ENCODE results near the gene HMOX1.

Gene HMOX1

GRCh38 chr22:35406443-35406842, 25.5 kb downstream of the HMOX1 start:
- DNase-seq (ENCODE audit: low spot score): no peak

- no peak for DNase-seq (ENCODE audit: low spot score)
Observed at GRCh38 chr22:35407362-35407761, 26.5 kb downstream of the HMOX1 start.

- no peak for DNase-seq (ENCODE audit: low spot score)
Observed at GRCh38 chr22:35409783-35410662, 29.1 kb downstream of the HMOX1 start.

- DNase-seq (ENCODE audit: low spot score): no peak
Observed at GRCh38 chr22:35410663-35411034, 29.8 kb downstream of the HMOX1 start.

- no peak for DNase-seq (ENCODE audit: low spot score)
Observed at GRCh38 chr22:35411102-35411501, 30.2 kb downstream of the HMOX1 start.

GRCh38 chr22:35413624-35414023, 32.7 kb downstream of the HMOX1 start:
- no peak for DNase-seq (ENCODE audit: low spot score)

- DNase-seq (ENCODE audit: low spot score): no peak
Observed at GRCh38 chr22:35417606-35418005, 36.7 kb downstream of the HMOX1 start.

GRCh38 chr22:35418088-35418487, 37.2 kb downstream of the HMOX1 start:
- DNase-seq (ENCODE audit: low spot score): no peak

GRCh38 chr22:35418731-35419130, 37.8 kb downstream of the HMOX1 start:
- DNase-seq (ENCODE audit: low spot score): no peak

GRCh38 chr22:35419756-35420155, 38.9 kb downstream of the HMOX1 start:
- DNase-seq (ENCODE audit: low spot score): no peak

GRCh38 chr22:35421121-35421520, 40.2 kb downstream of the HMOX1 start:
- DNase-seq (ENCODE audit: low spot score): no peak

GRCh38 chr22:35422145-35422544, 41.2 kb downstream of the HMOX1 start:
- DNase-seq (ENCODE audit: low spot score): no peak

GRCh38 chr22:35422936-35423335, 42.0 kb downstream of the HMOX1 start:
- no peak for DNase-seq (ENCODE audit: low spot score)

- no peak for DNase-seq (ENCODE audit: low spot score)
Observed at GRCh38 chr22:35424081-35424480, 43.2 kb downstream of the HMOX1 start.

GRCh38 chr22:35424761-35425160, 43.9 kb downstream of the HMOX1 start:
- DNase-seq (ENCODE audit: low spot score): no peak

- no peak for DNase-seq (ENCODE audit: low spot score)
Observed at GRCh38 chr22:35425546-35425945, 44.6 kb downstream of the HMOX1 start.

GRCh38 chr22:35425971-35426800, 45.3 kb downstream of the HMOX1 start:
- DNase-seq (ENCODE audit: low spot score): no peak

GRCh38 chr22:35426801-35427140, 45.9 kb downstream of the HMOX1 start:
- no peak for DNase-seq (ENCODE audit: low spot score)

GRCh38 chr22:35430897-35431322, 50.0 kb downstream of the HMOX1 start:
- peak; percentile 60 for DNase-seq (ENCODE audit: low spot score)

GRCh38 chr22:35431483-35432227, 50.8 kb downstream of the HMOX1 start:
- DNase-seq (ENCODE audit: low spot score): no peak

- no peak for DNase-seq (ENCODE audit: low spot score)
Observed at GRCh38 chr22:35432228-35432905, 51.5 kb downstream of the HMOX1 start.
